H1 (cell line): ENCODE measurements around the gene GPER1. TPM values are rescaled to one million over a fixed set of nuclear protein-coding genes. Genes with fewer than 3 reads are reported as not detected.

Source experiments
- CTCF ChIA-PET: fragments of 300-600 bp; sonication (Branson Sonifier 250); formaldehyde crosslinking; loops from one replicate; lab custom pipeline; 2021; ENCODE audit not compliant: partially characterized antibody; lab: Charles Lee
- POLR2A ChIA-PET: fragments of 300-600 bp; sonication (Branson Sonifier 250); formaldehyde crosslinking; loops from one replicate; lab custom pipeline; 2021; ENCODE audit warnings: inconsistent platforms; ENCODE audit not compliant: partially characterized antibody; lab: Charles Lee
- DNase-seq, 2 experiments: peaks; one replicate each; pipeline versions ENCODE4 v3.0.0 to v3.0.0-alpha.2; 2010 to 2022; ENCODE audit warnings: low spot score in 2 of 2, low read depth in 1 of 2, mixed read lengths in 1 of 2
- FAIRE-seq: peaks from 2 replicates; lab custom pipeline; 2011; peaks lifted over from hg19 to GRCh38; lab: Jason Lieb, UNC
- H2AFZ ChIP-seq: 2 replicates; pipeline ENCODE4 v1.8.1; 2012; ENCODE audit warnings: low read length, inconsistent platforms
- H2AK5ac ChIP-seq: 2 replicates; pipeline ENCODE4 v1.6.1; 2013; ENCODE audit warnings: low read depth, low read length
- H2BK120ac ChIP-seq: replicated peaks from 2 replicates; pipeline ENCODE3; 2013; ENCODE audit warnings: low read depth, low read length, inconsistent platforms
- H2BK12ac ChIP-seq: 2 replicates; pipeline ENCODE4 v1.6.1; 2013; ENCODE audit warnings: low read depth, low read length
- H2BK15ac ChIP-seq: 2 replicates; pipeline ENCODE4 v1.6.1; 2013; ENCODE audit warnings: low read length
- H2BK20ac ChIP-seq: 2 replicates; pipeline ENCODE4 v1.6.1; 2013; ENCODE audit warnings: low read length
- H2BK5ac ChIP-seq: 2 replicates; pipeline ENCODE4 v1.6.1; 2013; ENCODE audit warnings: low read depth, low read length
- H3K14ac ChIP-seq: 2 replicates; pipeline ENCODE4 v1.6.1; 2013; ENCODE audit warnings: inconsistent platforms; ENCODE audit not compliant: insufficient read length
- H3K18ac ChIP-seq: 2 replicates; pipeline ENCODE4 v1.6.1; 2013; ENCODE audit warnings: low read length; ENCODE audit errors: extremely low read depth
- H3K23ac ChIP-seq: 2 replicates; pipeline ENCODE4 v1.6.1; 2013; ENCODE audit warnings: inconsistent platforms; ENCODE audit not compliant: insufficient read length
- H3K23me2 ChIP-seq: 2 replicates; pipeline ENCODE4 v1.6.1; 2013; ENCODE audit warnings: low read depth, low read length
- H3K27ac ChIP-seq: 2 replicates; pipeline ENCODE4 v1.6.1; 2011; ENCODE audit warnings: low read depth, low read length, inconsistent platforms
- H3K27me3 ChIP-seq, 4 experiments: replicated peaks in 1 of 4; 1 replicate in 1 of 4; 2 replicates in 3 of 4; pipeline versions ENCODE4 v1.6.1 to v1.8.1; 2011 to 2013; ENCODE audit warnings: low read length in 3 of 4, mild to moderate bottlenecking in 3 of 4, inconsistent platforms in 2 of 4, mixed read lengths in 2 of 4, moderate library complexity in 1 of 4; ENCODE audit not compliant: control insufficient read depth in 3 of 4, insufficient read depth in 3 of 4; ENCODE audit errors: extremely low read depth in 1 of 4
- H3K36me3 ChIP-seq, 4 experiments: 2 replicates each; pipeline versions ENCODE4 v1.6.1 to v1.8.1; 2011 to 2013; ENCODE audit warnings: mild to moderate bottlenecking in 4 of 4, low read length in 3 of 4, moderate library complexity in 2 of 4, control low read depth in 1 of 4, inconsistent platforms in 1 of 4; ENCODE audit not compliant: insufficient read depth in 4 of 4, control insufficient read depth in 2 of 4
- H3K4ac ChIP-seq: replicated peaks from 2 replicates; pipeline ENCODE3; 2013; ENCODE audit warnings: low read length, low read depth, mixed read lengths, inconsistent platforms; ENCODE audit not compliant: insufficient read length
- H3K4me1 ChIP-seq, 4 experiments: replicated peaks in 1 of 4; 1 replicate in 1 of 4; 2 replicates in 3 of 4; pipeline versions ENCODE4 v1.6.1 to v1.8.1; 2011 to 2013; ENCODE audit warnings: low read length in 3 of 4, inconsistent platforms in 2 of 4, mixed read lengths in 1 of 4; ENCODE audit not compliant: insufficient read depth in 4 of 4, control insufficient read depth in 3 of 4
- H3K4me2 ChIP-seq, 2 experiments: 2 replicates each; pipeline versions ENCODE4 v1.6.1 to v1.8.1; 2011 to 2013; ENCODE audit warnings: low read depth in 2 of 2, low read length in 2 of 2, control low read depth in 1 of 2, inconsistent platforms in 1 of 2, mild to moderate bottlenecking in 1 of 2; ENCODE audit not compliant: insufficient read depth in 1 of 2
- H3K4me3 ChIP-seq, 4 experiments: fragments of 200-600, 300-600 bp in 1 of 4; sonication (generic), shearing (Covaris generic), sonication (Bioruptor Twin) in 1 of 4; 2 replicates each; pipeline versions ENCODE4 v1.5.1 to v1.8.1; 2011 to 2016; ENCODE audit warnings: low read length in 4 of 4, low read depth in 3 of 4, control low read depth in 2 of 4, inconsistent platforms in 2 of 4, mild to moderate bottlenecking in 2 of 4, mixed read lengths in 1 of 4, moderate library complexity in 1 of 4; ENCODE audit not compliant: insufficient read depth in 2 of 4; ENCODE audit errors: extremely low read depth in 1 of 4
- H3K56ac ChIP-seq: replicated peaks from 2 replicates; pipeline ENCODE3; 2013; ENCODE audit warnings: low read depth, mild to moderate bottlenecking, mixed read lengths, low read length, inconsistent platforms; ENCODE audit not compliant: insufficient read length
- H3K79me1 ChIP-seq: 2 replicates; pipeline ENCODE4 v1.6.1; 2013; ENCODE audit warnings: low read depth, low read length, control low read depth
- H3K79me2 ChIP-seq, 2 experiments: 2 replicates each; pipeline versions ENCODE4 v1.6.1 to v1.8.1; 2012 to 2013; ENCODE audit warnings: low read length in 2 of 2, mild to moderate bottlenecking in 2 of 2, inconsistent platforms in 1 of 2; ENCODE audit not compliant: insufficient read depth in 2 of 2, control insufficient read depth in 1 of 2
- H3K9ac ChIP-seq, 4 experiments: replicated peaks in 1 of 4; 1 replicate in 1 of 4; 2 replicates in 3 of 4; pipeline versions ENCODE4 v1.6.1 to v1.8.1; 2011 to 2013; ENCODE audit warnings: low read depth in 3 of 4, low read length in 3 of 4, control low read depth in 2 of 4, mild to moderate bottlenecking in 2 of 4, moderate library complexity in 2 of 4, inconsistent platforms in 1 of 4; ENCODE audit errors: extremely low read depth in 1 of 4
- H3K9me3 ChIP-seq, 2 experiments: 2 replicates each; pipeline versions ENCODE4 v1.6.1 to v1.8.1; 2012 to 2013; ENCODE audit warnings: mild to moderate bottlenecking in 2 of 2, moderate library complexity in 2 of 2, control low read depth in 1 of 2, inconsistent platforms in 1 of 2, low read depth in 1 of 2, low read length in 1 of 2, mixed read lengths in 1 of 2; ENCODE audit not compliant: insufficient read depth in 2 of 2
- H4K20me1 ChIP-seq, 2 experiments: replicated peaks in 1 of 2; 2 replicates each; pipeline versions ENCODE3 to v1.8.1; 2011 to 2013; ENCODE audit warnings: inconsistent platforms in 2 of 2, low read length in 2 of 2, mild to moderate bottlenecking in 1 of 2; ENCODE audit not compliant: insufficient read depth in 2 of 2, control insufficient read depth in 1 of 2
- H4K5ac ChIP-seq: 2 replicates; pipeline ENCODE4 v1.6.1; 2013; ENCODE audit warnings: low read length, low read depth, mixed read lengths, inconsistent platforms; ENCODE audit not compliant: insufficient read length
- H4K8ac ChIP-seq: 2 replicates; pipeline ENCODE4 v1.8.0; 2013; ENCODE audit warnings: mild to moderate bottlenecking, moderate library complexity, low read length, inconsistent platforms; ENCODE audit not compliant: insufficient read depth; ENCODE audit errors: extremely low read depth
- H4K91ac ChIP-seq: replicated peaks from 2 replicates; pipeline ENCODE3; 2013; ENCODE audit warnings: low read length, mixed read lengths, inconsistent platforms; ENCODE audit not compliant: insufficient read length
- ASH2L ChIP-seq: fragments of 200-600, 300-600 bp; sonication (generic); IDR thresholded peaks from one replicate; pipeline ENCODE4 v1.7.1; 2017; ENCODE audit warnings: low read length
- CHD2 ChIP-seq: IDR thresholded peaks from 2 replicates; pipeline ENCODE4 v1.6.1; 2012; ENCODE audit warnings: low read length, improper control_type of control experiment
- KDM1A ChIP-seq: fragments of 200-600, 300-600 bp; sonication (generic); IDR thresholded peaks from 2 replicates; pipeline ENCODE4 v1.7.1; 2016; ENCODE audit warnings: mild to moderate bottlenecking, low read length, borderline replicate concordance
- KDM5A ChIP-seq: fragments of 200-600 bp; IDR thresholded peaks from 2 replicates; pipeline ENCODE4 v1.7.1; 2012; ENCODE audit warnings: mild to moderate bottlenecking, low read length, inconsistent platforms, mixed read lengths
- MAX ChIP-seq: IDR thresholded peaks from 2 replicates; pipeline ENCODE4 v1.6.1; 2012; ENCODE audit warnings: inconsistent platforms
- NANOG ChIP-seq: IDR thresholded peaks from 2 replicates; pipeline ENCODE4 v1.6.1; 2011; ENCODE audit warnings: low read length, low read depth, mild to moderate bottlenecking, inconsistent platforms; ENCODE audit not compliant: insufficient read depth, poor library complexity, severe bottlenecking
- PHF8 ChIP-seq: fragments of 200-600 bp; sonication (generic); conservative IDR thresholded peaks from 2 replicates; pipeline ENCODE4 v1.7.1; 2012; ENCODE audit warnings: low read depth, mild to moderate bottlenecking, inconsistent platforms, low read length, moderate library complexity
- POLR2A ChIP-seq, 2 experiments: IDR thresholded peaks; 1 replicate in 1 of 2; 2 replicates in 1 of 2; pipeline ENCODE4 v1.6.1; 2011; ENCODE audit warnings: low read depth in 2 of 2, low read length in 2 of 2, mild to moderate bottlenecking in 2 of 2; ENCODE audit errors: control extremely low read depth in 1 of 2
- SP1 ChIP-seq: IDR thresholded peaks from 2 replicates; pipeline ENCODE4 v1.6.1; 2011; ENCODE audit warnings: low read depth, low read length
- USF2 ChIP-seq: IDR thresholded peaks from 2 replicates; pipeline ENCODE4 v1.6.1; 2011; ENCODE audit warnings: low read length, improper control_type of control experiment
- WGBS, 2 experiments: shearing (Covaris generic) in 1 of 2; methylation state at CpG; one replicate each; pipeline versions ENCODE4 v1.1.6 to v1.1.7; 2013 to 2015; ENCODE audit warnings: low lambda C conversion rate in 2 of 2, mixed read lengths in 2 of 2, inconsistent platforms in 1 of 2, low coverage in 1 of 2, missing lambda C conversion rate in 1 of 2; ENCODE audit not compliant: insufficient replicate concordance in 2 of 2, insufficient coverage in 1 of 2, insufficient read length in 1 of 2; ENCODE audit errors: extremely low coverage in 1 of 2, missing lambda C conversion rate in 1 of 2; 5-methylcytosine and 5-hydroxymethylcytosine counted together
- polyA plus RNA-seq, 7 experiments: library from polyadenylated mRNA; depleted of rRNA in 3 of 7; stranded (reverse) in 5 of 7; unstranded in 2 of 7; fragments of >200 nt in 5 of 7; fragments of 200-250 nt in 2 of 7; gene quantifications; 1 replicate in 5 of 7; 2 replicates in 1 of 7; 4 replicates in 1 of 7; pipeline versions ENCODE4 v1.2.1 to v1.2.3, GENCODE V29; 2011 to 2013; ENCODE audit warnings: missing spikeins in 2 of 7, mixed read lengths in 2 of 7
- total RNA-seq: library from RNA; stranded (reverse); fragmentation: NEBNext Ultra II Directional; extraction: Animal tissue kit (Norgen Biotek cat#: 25700); gene quantifications from 2 replicates; pipeline ENCODE4 v1.2.1, GENCODE V29; 2021

The GPER1 gene
- total and polyA plus RNA-seq, 2 of the 8 experiments (the other 6 are each of a cell fraction or from before 2014, with no cell fraction given): 0.24 to 0.47 TPM

GRCh38 chr7:1044189-1045068, 43.5 kb upstream of the GPER1 start, which contains the start of gene GPR146:
Gene GPR146, plus strand, starts transcription at chr7:1044546. Its CDS starts 12,970 bp downstream, at chr7:1057516.
- Histone ChIP-seq H3K9ac (peak within 1 kb of the TSS; percentile 48 to 87 (median 55)), H2BK12ac (peak within 1 kb of the TSS; percentile 85), H3K79me2 (peaks cover 0 to 17% of the 10 kb centered on the region in 2 experiments; a peak in 2 of 4 replicates), H2BK5ac (peak within 1 kb of the TSS; percentile 73; the same call in 1 of the 2 replicates), H4K20me1 (peaks cover 0 to 11% of the 10 kb centered on the region in 2 experiments), H3K23me2 (peaks cover 8% of the 10 kb centered on the region), H2BK15ac (peak within 1 kb of the TSS; percentile 65; the same call in 1 of the 2 replicates), H2AK5ac (peak within 1 kb of the TSS; percentile 93), H3K4me3 (peak within 1 kb of the TSS; percentile 64 to 77 (median 70)), H2BK120ac (no peak within 1 kb of the TSS), H3K9me3 (no peaks in the 10 kb centered on the region), H2AFZ (no peak within 1 kb of the TSS), H3K4me1 (peaks cover 6 to 17% (median 11%) of the 10 kb centered on the region in 4 experiments), H3K56ac (peak within 1 kb of the TSS; percentile 53), H3K18ac (peak within 1 kb of the TSS; percentile 93), H3K4ac (peak within 1 kb of the TSS; percentile 97), H3K27me3 (no peaks in the 10 kb centered on the region), H3K4me2 (peak within 1 kb of the TSS; percentile 79 to 88), H3K14ac (no peak within 1 kb of the TSS), H4K5ac (peak within 1 kb of the TSS; percentile 90), H3K27ac (peak within 1 kb of the TSS; percentile 81), H4K8ac (peak within 1 kb of the TSS; percentile 92), H4K91ac (peak within 1 kb of the TSS; percentile 100), H3K36me3 (no peaks in the 10 kb centered on the region), H3K79me1 (peaks cover 9% of the 10 kb centered on the region), H3K23ac (no peak within 1 kb of the TSS), H2BK20ac (no peak within 1 kb of the TSS)
- FAIRE-seq (no peak), DNase-seq (peak; percentile 74 to 98)
- CTCF ChIA-PET: interaction anchor here (0.6 to 5.1 kb wide), 16 partner anchors 10 to 129 kb away, joined by 3 to 32 read pairs (median 4); no protein-coding TSS in a partner anchor
- WGBS, 2 experiments: 5% methylated on average over 39 of the region's 74 CpGs; no CpG with 5 or more reads in 1 of the 2 experiments
- POLR2A ChIA-PET: interaction anchor here (0.8 to 3.0 kb wide), 11 partner anchors 9 to 71 kb away, joined by 3 to 14 read pairs (median 4); partner anchors contain the start of gene GPER1
- TF ChIP-seq CHD2 (peak; percentile 84), ASH2L (peak; percentile 62), POLR2A (IDR thresholded peaks at IDR 0.05; ENCODE audit: control extremely low read depth in 1 of 2, low read depth in 2 of 2, low read length in 2 of 2) (peak in 1 of 2 experiments; percentile 59; a peak in 2 of 3 replicates), NANOG (no peak), USF2 (peak; percentile 56), SP1 (peak; percentile 65; the same call in 1 of the 2 replicates), MAX (peak; percentile 25; the same call in 1 of the 2 replicates), PHF8 (peak; percentile 54; the same call in 1 of the 2 replicates), KDM5A (no peak), KDM1A (no peak)
